ENCODE data around the gene TENM4.

TENM4 gene

GRCh38 chr11:79418241-79418640 lies 22.6 kb downstream of the TENM4 start:
- DNase-seq (ENCODE audit: low read depth) = no peak

GRCh38 chr11:79417069-79417920 lies 23.5 kb downstream of the TENM4 start:
- DNase-seq (ENCODE audit: low read depth) = no peak

- no peak for DNase-seq (ENCODE audit: low read depth)
Measured at GRCh38 chr11:79415912-79416311, 24.9 kb downstream of the TENM4 start.

- no peak for DNase-seq (ENCODE audit: low read depth)
Measured at GRCh38 chr11:79415411-79415810, 25.4 kb downstream of the TENM4 start.

GRCh38 chr11:79414644-79415317 lies 26.0 kb downstream of the TENM4 start:
- DNase-seq (ENCODE audit: low read depth) = no peak

GRCh38 chr11:79414041-79414440 lies 26.8 kb downstream of the TENM4 start:
- no peak for DNase-seq (ENCODE audit: low read depth)

- DNase-seq (ENCODE audit: low read depth) = no peak
Measured at GRCh38 chr11:79413268-79413667, 27.6 kb downstream of the TENM4 start.

- DNase-seq (ENCODE audit: low read depth) = no peak
Measured at GRCh38 chr11:79412761-79413160, 28.1 kb downstream of the TENM4 start.

GRCh38 chr11:79409330-79409729 lies 31.5 kb downstream of the TENM4 start:
- DNase-seq (ENCODE audit: low read depth) = no peak

- no peak for DNase-seq (ENCODE audit: low read depth)
Measured at GRCh38 chr11:79406376-79406775, 34.5 kb downstream of the TENM4 start.

- no peak for DNase-seq (ENCODE audit: low read depth)
Measured at GRCh38 chr11:79404806-79405205, 36.0 kb downstream of the TENM4 start.

GRCh38 chr11:79404325-79404724 lies 36.5 kb downstream of the TENM4 start:
- no peak for DNase-seq (ENCODE audit: low read depth)

- no peak for DNase-seq (ENCODE audit: low read depth)
Measured at GRCh38 chr11:79403839-79404238, 37.0 kb downstream of the TENM4 start.

GRCh38 chr11:79402912-79403311 lies 37.9 kb downstream of the TENM4 start:
- DNase-seq (ENCODE audit: low read depth) = no peak

GRCh38 chr11:79400717-79401330 lies 40.0 kb downstream of the TENM4 start:
- no peak for DNase-seq (ENCODE audit: low read depth)

- DNase-seq (ENCODE audit: low read depth) = no peak
Measured at GRCh38 chr11:79400206-79400605, 40.6 kb downstream of the TENM4 start.

GRCh38 chr11:79397252-79397651 lies 43.6 kb downstream of the TENM4 start:
- DNase-seq (ENCODE audit: low read depth) = no peak

- no peak for DNase-seq (ENCODE audit: low read depth)
Measured at GRCh38 chr11:79396674-79397073, 44.2 kb downstream of the TENM4 start.

- no peak for DNase-seq (ENCODE audit: low read depth)
Measured at GRCh38 chr11:79396001-79396400, 44.8 kb downstream of the TENM4 start.

- no peak for DNase-seq (ENCODE audit: low read depth)
Measured at GRCh38 chr11:79393362-79394043, 47.3 kb downstream of the TENM4 start.

- no peak for DNase-seq (ENCODE audit: low read depth)
Measured at GRCh38 chr11:79392161-79392560, 48.7 kb downstream of the TENM4 start.

GRCh38 chr11:79390923-79391322 lies 49.9 kb downstream of the TENM4 start:
- DNase-seq (ENCODE audit: low read depth) = no peak

- DNase-seq (ENCODE audit: low read depth) = no peak
Measured at GRCh38 chr11:79390477-79390876, 50.4 kb downstream of the TENM4 start.
